NCI-H2081 (cell line): ENCODE results near the gene AHNAK2.

Source experiments
- DNase-seq, 2 experiments: peaks; one replicate each; lab custom pipeline; 2025; lab: John Stamatoyannopoulos, UW

Gene AHNAK2

DNA sequence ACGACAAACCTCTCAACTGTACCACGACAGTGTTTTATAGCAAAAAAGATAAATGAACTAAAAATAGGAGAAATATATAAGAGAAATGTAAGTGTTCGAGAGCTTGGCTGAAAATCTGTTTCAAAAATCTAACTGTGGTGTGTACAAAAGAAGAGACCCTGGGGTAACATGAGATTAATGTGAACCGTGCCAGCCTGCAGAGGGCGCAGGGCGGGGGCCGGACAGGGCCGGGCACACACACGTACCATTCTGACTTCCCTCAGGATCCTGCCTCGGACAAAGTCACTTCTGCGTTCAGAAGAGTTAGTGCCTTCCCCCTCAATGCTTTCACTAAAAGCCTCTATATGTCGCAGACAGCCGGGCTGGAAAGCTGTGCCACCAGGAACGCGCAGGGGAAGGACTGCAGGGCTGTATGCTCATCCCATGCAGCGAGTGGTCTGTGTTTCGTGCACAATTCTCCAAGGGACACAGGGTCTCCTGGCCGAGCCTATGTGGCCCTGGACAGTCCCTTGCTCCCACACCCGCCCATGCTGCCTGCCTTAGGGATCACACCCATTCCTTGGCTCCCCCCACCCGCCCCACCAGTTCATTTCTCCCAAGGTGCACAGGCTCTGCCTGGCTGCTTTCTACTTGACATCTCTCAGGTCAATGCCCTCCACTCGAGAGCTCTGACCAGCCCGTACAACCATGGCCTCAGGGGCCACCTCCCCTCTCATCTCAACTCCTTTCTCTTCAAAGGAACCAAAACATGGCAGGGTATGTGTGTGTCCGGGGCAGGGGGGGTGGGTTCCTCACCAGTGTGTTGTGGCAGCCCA, 34.2 kb upstream of the AHNAK2 start:
- DNase-seq = no peak

DNA sequence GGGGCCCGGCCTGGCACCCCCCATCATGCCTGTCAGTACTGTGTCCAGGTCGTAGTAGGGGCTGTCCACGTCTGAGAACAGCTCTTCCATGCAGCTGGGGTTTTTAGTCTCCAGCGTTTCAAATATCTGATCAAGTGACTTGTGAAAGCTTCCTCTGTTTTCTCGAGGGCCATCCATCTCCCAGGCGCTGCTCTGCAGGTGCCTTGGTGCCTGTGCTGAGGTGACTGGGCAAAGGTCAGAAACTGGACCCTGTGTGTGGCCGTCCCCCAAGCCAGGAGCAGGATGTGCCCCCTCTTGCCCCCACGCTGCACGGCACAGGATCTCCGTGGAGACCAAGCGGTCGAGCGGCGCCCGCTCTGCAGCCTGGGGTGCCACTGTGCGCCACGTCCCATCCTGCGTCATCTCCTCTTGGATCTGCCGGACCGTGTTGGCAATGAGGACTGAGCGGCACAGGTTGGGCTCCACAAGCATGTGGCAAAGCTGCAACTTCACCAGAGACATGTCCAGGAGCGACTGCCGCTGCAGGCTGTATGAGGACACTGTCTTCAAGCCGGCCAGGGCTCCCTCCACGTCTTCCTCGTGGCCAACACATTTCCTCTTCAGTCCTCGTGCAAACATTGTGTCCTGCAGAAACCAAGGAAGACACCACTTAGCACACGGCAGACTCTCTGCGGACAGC, 33.3 kb upstream of the AHNAK2 start:
- DNase-seq = no peak

DNA sequence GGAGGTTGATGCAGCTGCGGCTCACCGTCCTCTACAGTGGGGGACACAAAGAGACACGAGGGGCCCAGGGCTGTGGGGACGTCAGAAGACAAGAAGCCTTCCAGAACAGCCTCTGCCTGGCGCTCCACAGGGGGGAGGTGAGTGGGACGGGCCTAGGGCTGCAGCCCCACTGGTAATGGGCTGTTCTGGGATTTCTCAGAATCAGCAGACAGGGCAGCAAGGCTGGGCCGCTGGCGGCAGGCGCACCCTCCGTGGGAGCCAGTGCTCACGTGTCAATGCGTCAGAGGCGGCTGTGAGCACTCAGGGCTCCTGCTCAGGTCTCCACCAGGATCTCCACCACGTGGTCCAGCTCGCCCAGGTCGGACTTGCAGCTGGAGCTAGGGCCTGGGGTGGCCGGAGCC, 32.7 kb upstream of the AHNAK2 start:
- no peak for DNase-seq

DNA sequence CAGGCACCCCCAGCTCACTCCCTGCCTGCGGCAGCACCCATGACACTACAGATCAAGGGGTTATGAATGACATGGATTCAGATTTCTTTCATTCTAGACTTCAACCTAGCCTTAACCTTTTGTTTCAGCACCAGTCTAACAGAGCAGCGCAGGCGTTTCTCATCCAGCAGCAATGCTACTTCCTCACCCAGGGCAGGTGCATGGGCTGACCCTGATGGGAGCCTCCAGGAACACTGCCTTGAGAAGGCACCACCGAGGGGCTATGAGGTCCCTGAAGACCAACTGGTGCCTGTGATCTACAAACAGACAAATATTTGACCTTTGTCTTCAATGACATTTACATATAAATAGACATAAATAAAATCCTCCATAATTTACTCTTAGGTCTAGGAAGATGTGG, 31.9 kb upstream of the AHNAK2 start:
- DNase-seq = no peak

DNA sequence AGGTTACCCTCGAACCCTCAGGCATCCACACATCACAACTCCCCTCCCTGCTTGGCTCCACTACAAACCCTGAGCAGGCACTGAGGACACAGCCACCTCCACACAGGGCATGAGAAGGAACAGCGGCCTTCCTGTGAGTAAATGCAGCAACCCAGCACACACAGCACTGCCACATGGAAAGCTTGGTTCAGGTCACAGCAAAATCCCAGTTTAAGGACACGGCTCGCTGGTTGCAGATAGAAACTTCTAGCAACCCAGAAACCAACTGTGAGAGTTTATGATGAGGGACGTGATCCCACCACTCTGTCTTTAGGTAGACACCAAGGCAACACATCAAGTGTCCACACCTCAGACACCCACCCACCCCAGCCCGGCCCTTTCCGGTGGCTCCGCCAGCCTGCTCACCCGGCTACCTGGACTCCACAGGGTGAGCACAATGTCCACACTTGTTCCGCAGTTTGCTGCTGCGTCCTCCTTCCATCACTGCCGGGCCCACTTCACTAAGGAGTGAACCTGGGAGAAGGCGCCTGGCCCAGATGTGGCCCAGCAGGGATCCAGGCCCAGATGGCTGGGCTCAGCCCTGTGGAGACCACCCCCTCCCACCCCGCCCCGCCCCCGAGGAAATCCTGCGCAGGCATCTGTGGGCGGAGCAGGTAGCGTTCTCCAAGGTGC, 29.6 kb upstream of the AHNAK2 start:
- no peak for DNase-seq

DNA sequence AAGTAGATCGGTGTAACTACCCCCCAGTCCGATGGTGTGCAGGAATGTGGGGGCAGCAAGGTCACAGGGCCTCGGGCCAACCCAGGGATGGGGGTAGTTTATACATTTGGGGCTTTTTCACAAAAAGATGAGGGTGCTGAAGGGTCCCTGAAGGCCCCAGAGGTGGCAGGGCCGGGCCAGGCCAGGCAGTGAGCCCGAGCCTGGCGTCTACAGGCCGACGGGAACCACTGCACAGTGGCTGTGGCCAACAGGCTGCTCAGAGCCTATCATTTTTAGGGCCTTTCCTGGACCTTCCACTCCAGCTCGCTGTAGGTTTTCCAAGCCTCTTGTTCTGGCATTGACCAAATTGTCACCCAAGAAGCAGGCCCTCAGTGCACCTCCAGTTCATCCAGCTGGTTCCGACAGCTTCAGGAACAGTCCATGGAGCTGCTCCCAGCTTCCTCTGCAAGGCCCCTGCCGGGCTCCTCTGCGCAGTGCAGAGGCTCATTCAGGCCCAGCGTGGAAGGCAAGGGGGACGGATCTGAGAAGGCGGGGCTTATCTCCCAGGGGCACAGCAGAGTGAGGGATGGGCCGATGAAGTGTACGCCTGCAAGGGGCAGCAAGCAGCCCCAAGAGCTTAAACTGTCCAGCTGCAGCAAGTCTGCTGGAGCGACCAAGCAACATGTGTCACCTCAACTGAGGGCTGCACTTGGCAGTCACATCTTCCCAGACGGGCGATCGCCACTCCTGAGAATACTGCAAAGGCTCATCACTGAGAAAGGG, 28.8 kb upstream of the AHNAK2 start:
- DNase-seq = no peak

DNA sequence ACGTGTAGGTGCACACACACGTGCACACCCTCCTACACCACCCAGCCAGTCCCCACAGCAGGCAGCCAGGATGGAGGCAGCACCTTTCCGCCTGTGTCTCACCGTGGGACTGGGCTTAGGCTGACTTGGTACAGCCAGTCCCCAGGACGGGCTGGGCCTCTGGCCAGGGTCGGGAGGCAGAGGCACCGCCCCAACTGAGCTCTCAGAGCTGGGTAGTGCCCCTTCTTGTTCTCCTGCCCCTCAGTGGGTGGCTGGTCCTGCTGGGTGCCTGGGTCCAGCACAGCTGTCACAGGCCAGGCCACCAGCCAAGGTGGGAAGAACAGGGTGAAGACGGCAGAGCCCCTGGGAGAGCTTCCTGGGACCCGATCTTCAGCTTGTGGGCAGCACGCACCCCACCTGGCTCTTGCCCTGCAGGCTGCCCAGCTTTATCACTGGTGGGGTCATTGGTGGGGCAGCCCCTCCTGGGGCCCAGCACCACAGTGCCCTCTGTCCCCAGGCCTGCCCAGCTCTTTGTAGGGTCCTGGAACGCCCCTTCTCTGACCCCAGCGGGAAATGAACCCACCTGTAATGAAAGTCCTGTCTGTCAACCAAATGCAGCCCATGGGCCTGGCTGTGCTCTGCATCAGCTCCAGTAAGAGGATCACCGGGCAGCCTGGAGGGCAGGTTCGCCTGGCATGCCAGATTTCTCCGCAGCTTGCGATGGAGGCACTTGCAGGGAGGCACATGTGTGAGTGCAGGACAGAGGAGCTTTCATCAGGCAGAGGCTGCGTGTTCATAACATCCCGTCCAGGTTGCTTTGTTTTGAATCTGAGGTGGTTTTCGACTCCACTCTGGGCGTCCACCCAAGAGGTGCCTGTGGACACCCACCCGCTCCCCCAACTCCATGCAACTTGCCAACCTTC, 28.0 kb upstream of the AHNAK2 start:
- no peak for DNase-seq

DNA sequence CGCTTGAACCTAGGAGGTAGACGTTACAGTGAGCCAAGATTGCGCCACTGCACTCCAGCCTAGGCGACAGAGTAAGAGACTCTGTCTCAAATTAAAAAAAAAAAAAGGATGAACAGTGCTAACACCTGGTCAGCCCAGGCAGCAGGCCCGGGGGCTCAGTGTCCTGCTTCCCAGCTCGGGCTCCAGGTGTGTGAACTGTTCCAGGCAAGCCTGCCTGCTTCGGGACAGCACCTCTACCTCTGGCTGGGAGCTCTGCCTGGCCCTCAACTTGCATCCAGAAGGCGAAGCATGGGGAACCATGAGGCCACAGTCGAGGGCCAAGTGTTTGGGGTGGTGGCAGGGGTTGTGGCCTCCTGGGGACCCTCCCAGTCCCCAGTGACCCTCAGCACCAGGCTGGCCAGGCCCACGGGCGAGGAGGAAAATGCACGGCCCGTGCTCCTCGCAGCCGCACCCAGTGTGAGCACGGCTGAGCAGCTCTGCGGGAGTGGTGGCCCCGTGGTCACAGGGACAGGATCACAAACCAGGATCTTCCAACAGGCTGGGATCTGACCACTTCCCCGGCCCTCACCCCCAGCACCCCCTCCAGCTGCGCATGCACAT, 27.3 kb upstream of the AHNAK2 start:
- no peak for DNase-seq

DNA sequence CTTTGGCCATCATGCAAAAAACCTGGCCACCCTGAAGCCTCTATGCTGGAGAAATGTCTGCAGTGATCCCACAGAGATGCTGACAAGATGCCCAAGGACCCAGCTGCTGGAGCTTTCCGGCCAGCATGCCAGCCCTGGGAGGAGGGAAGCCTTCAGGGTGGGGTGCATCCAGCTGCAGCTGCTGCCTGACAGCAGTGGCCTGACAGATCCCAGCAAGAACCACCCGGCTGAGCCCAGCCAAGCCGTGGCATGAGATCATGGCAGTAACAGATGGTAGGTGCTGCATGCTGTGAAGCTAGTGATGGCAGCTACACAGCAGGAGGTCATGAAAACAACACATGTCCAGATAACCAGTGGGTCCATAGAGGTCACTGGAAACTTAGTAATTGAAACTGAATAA, 21.2 kb upstream of the AHNAK2 start:
- DNase-seq = peak; percentile 53 to 83

DNA sequence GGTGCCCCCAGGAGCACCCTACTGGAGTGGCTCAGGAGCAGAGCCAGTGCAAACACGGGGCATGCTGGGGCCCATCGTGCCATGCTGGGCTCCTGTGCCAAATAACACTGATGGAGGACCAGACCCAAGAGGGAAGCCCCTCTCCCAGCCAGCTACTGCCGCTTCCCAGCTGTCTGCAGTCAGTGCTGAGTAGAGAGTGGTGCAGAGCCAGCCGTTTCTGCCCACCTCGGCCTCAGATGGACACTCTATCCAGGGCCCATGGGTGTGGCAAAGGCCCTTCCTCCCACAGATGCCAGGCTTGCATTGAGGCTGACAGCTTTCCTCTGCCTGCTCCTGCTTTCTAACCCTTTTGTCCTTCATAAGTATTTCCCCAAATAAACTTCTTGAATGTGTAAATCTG, 20.6 kb upstream of the AHNAK2 start:
- DNase-seq = peak; percentile 59 to 85

DNA sequence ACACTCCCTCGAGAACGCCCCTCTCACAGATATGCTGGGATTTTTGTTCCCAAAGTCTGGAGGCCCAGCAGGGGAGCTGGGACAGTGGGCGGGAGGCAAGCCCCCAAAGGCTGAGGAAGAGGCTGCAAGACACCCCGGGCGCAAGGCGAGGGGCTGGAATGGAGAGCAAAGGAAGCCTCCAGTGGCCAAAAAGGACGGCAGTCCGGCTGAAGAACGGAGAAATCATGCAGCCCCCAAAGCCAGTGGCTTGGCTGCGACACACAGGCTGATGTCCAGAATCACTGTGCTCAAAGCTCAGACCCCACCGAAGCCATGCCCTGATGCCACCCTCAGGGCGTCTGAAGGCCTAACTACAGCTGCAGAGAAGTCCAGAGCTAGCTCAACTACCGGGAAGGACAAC, 18.3 kb upstream of the AHNAK2 start:
- DNase-seq = no peak

DNA sequence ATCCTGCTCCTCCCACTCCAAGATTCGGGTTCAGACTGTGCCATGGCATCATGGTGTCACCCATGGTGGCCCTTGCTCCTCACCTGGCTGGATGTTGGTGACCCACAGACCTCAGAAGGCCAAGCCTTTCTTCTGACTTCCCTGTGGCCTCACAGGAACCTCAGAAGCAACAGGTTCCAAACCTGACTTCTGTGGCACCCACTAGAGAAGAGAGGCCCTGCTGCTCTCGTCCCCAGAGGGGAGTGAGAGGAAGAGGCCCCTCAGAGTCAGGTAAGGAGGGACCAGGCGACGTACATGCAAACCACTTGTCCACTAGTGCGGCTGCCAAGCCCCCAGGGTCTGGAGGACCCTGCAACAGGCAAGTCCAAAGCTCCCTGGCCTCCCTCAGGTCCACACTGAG, 17.9 kb upstream of the AHNAK2 start:
- DNase-seq = no peak

DNA sequence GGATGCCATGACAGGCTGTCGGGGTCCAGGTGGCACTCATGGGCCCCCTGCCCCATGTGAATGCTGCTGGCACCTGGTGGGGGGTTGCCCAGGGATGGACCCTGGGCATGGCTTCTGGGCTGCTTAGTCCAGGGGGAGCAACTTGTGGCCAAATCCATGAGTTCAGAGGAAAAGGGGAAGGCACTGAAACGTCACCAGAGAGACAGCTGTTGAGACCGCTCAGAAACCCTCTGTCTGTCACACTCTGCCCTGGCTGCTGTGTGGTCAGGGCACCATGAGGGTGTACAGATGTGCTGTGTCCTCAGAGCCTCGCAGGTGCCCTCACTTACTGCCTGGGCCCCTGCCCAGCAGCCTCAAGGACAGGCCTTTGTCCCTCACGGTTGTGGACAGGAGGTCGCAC, 16.8 kb upstream of the AHNAK2 start:
- DNase-seq = no peak

DNA sequence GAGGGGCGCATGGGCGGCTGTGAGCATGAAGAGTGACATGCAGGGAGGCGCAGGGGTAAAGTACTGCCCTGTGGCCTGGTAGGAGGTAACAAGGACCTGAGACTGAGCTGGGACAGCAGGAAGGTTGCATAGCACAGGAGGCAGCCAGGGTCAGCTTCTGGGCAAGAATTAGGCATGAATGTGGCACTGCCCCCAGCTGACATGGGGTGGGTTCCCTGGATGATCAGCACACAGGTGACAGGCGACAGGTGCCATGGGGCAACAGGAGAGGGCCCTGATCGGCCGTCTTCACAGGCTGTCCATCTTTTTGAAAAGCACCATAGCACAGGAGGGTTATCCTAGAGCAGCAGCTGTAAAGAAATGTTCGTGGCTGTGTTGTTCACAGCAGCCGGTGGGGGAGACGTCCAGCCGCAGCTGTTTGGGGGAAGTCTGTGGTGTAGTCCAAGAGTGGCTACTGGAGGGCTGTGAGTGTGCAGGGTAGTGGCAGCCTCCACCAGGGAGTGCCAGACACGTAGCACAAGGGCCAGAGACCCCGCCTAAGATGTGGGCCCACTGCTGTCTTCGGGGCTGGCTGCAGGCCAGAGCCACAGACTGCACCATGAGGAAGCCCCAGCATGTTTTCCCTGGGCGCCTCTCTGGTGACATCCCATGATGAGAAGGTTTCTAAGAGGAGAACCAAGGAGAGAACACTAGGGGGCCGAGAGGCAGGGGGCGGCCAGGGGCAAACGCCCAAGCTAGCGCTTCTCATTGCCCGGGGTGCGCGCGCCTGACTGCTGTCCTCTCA, 15.8 kb upstream of the AHNAK2 start:
- DNase-seq = no peak

DNA sequence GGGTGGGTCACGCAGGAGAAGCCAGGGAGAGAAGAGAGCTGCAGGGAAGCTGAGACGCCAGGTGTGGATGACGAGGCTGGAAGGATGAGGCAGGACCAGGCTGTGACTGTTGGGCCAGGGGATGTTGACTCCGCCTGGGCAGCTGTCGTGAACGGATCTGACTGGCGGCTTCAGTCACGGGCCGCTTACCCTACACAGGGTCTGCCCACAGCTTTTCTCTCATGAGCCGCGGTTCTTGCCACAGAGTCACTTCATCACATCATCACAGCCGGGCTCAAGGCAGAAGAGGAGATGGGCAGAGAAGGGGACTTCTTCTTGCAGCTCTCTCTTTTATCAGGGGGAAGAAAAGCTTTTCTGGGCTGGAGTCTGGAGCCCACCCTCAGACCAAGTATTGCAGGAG, 15.1 kb upstream of the AHNAK2 start:
- DNase-seq = no peak

DNA sequence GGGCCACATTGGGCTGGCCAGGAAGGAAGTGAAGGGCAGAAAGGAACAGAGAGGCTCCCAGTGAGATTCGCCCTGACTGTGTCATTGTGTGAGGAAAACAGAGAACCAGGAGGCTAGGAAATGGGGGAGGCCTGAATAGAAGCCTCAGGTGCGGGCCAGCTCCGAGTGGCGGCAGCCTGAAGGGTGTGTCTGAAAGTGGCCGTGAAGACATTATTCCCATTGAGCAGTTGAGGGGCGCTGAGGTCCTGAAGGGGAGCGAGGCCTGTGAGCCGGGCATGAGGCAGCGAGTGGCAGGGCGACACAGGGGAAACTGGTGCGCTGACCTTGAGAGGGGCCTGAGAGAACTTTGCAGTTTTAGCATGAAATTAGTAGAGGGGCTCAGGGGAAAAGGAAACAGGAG, 14.3 kb upstream of the AHNAK2 start:
- no peak for DNase-seq

DNA sequence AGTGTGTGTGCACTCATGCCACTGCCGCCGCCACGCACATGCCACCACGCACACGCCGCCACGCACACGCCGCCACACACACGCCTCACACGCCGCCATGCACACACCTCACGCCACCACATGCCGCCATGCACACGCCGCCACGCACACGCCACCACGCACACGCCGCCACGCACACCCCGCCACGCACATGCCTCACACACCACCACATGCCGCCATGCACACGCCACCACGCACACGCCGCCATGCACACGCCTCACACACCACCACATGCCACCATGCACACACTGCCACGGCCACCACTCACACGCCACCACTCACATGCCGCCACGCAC, 13.7 kb upstream of the AHNAK2 start:
- DNase-seq = no peak

DNA sequence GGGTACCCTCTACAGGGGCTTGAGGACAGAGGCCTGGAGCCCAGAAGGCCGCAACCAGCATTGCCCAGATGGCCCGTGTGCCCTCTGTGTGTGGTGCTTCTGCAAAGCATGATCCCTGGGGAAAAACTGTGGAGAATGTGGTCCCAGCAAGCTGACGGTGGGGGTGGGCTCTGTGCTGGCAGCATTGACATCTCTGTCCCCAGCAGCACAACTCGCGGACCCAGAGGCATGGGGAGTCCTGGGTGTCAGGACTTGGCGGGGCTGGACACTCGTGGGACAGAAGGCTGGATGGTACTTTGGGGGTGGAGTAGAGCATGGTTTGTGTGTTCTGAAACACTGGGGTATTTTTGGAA, 11.8 kb upstream of the AHNAK2 start:
- DNase-seq = no peak

DNA sequence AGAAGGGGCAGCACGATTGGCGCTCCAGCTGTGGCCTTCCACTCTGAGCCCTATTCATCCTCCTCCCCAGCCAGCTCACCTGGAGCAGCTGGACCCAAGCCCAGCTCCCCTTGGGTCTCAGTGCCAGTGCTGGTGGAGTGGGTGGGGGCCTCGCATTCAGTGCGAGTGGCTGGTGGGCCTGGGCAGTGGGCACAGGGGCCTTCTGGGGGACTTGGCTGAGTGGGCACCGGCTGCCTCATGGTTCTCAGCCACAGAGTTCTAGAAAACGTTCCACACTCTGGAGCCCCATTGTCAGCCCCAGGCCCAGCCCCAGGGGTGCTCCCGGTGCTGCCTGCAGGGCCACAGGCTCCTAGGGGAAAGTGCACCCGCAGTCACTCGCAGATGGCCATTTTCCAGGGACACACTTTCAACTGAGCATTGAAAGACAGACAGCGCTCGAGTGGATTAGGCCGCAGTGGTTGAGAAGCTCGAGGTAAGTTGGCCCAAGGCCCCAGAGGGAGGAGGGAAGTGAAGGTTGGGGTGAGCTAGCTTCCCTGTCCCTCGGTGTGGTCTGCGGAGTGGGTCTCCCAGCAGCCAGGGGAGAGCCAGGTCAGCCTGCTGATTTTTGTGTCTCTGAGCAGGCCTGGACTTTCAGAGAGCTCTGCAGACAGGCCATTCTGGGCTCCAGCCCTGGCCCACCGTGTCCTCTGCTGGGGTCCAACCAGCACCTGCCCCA, 11.2 kb upstream of the AHNAK2 start:
- no peak for DNase-seq
